ENCODE measurements around the gene INA. TPM values are rescaled to one million over a fixed set of nuclear protein-coding genes. Genes with fewer than 3 reads are reported as not detected.

The INA gene
- total RNA-seq, 5 donors from 2014 or later (not counting 1 experiment from before 2014, with no cell fraction given): not detected

DNA sequence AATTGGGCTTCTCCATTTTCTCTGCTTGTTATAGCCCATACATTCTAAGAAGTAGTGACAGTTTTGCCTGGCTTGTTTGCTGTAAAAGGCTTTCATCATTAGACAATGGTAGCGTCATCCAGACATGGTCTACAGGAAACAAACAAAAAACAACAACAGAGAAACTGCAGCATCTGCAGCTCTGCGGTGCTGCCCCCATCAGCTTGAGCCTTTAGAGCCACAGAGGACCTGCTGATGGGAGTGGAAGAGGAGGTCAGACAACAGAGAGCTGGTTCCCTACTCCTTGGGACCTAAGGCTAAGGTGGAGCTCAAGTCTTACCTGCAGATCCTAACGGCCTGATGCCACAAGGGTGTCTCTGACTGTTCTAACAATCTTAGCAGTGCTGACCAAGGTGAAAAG lies 3.1 kb downstream of the INA start:
- ChIA-PET CTCF (interaction anchor here in 1 of 2 donors (0.7 kb wide), 1 partner anchor 65 kb away, joined by 3 read pairs; no protein-coding TSS in a partner anchor), POLR2A (interaction anchor here in 1 of 2 donors (0.5 to 0.6 kb wide), 2 partner anchors 489 to 908 kb away, joined by 3 to 12 read pairs; no protein-coding TSS in a partner anchor)
- Histone ChIP-seq H3K4me3 (ENCODE audit: control insufficient read depth in 1 of 2, extremely low read depth in 1 of 2, low read length in 1 of 2) (peak overlapping the region in 1 of 2 donors; percentile 15), H3K9me3 (no peaks in the 10 kb centered on the region), H3K36me3 (ENCODE audit: control insufficient read depth in 2 of 2, extremely low read depth in 1 of 2, insufficient read depth in 1 of 2, low read length in 1 of 2) (no peaks in the 10 kb centered on the region), H3K27me3 (replicated peaks in 1 of 2; ENCODE audit: control insufficient read depth in 2 of 2, extremely low read depth in 1 of 2, insufficient read depth in 2 of 2, low read length in 1 of 2) (peaks cover 25 to 44% of the 10 kb centered on the region in 2 experiments), H3K4me1 (ENCODE audit: control insufficient read depth in 1 of 2, extremely low read depth in 1 of 2, insufficient read depth in 2 of 2, low read length in 2 of 2) (peaks cover 2 to 16% of the 10 kb centered on the region in 2 experiments), H3K27ac (ENCODE audit: low read length) (no peak overlapping the region)
- Mint-ChIP-seq H3K27me3 (peaks cover 59 to 76% of the 10 kb centered on the region in 2 donors), H3K27ac (no peak overlapping the region), H3K4me3 (no peak overlapping the region), H3K36me3 (no peaks in the 10 kb centered on the region), H3K4me1 (peaks cover 9 to 18% (median 16%) of the 10 kb centered on the region in 3 donors), H3K9me3 (peaks cover 0 to 4% (median 4%) of the 10 kb centered on the region in 3 donors)
- DNase-seq (no peak), ATAC-seq (replicated peaks in 1 of 4) (no peak)
- 88% methylated on average over 1 of the region's 3 CpGs for WGBS (ENCODE audit: insufficient coverage)

DNA sequence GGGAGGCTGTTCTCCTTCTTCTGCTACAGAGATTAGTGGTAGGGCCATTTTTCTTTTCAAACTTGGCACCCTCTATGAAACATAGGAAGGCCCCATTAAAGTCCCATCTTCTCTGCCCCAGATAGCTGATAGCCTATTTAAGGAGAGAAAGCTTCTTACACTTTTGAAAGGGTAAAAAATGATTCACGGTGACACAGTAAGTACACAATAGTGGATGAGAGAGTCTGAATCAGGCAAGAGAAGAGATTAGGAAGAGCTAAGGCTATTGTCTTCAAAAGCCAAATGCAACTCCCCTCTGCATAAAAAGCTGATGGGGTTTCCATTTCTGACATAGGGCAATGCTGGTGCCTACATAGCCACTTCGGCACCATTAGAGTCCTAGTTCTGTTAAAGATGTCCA lies 3.6 kb downstream of the INA start:
- DNase-seq (no peak), ATAC-seq (replicated peaks in 1 of 4) (no peak)
- peaks cover 0 to 4% (median 4%) of the 10 kb centered on the region in 3 donors for H3K9me3 Mint-ChIP-seq
- POLR2A ChIA-PET: interaction anchor here in 1 of 2 donors (0.5 kb wide), 1 partner anchor 909 kb away, joined by 3 read pairs; no protein-coding TSS in a partner anchor
- Histone ChIP-seq H3K36me3 (ENCODE audit: control insufficient read depth in 2 of 2, extremely low read depth in 1 of 2, insufficient read depth in 1 of 2, low read length in 1 of 2) (no peaks in the 10 kb centered on the region), H3K4me1 (ENCODE audit: control insufficient read depth in 1 of 2, extremely low read depth in 1 of 2, insufficient read depth in 2 of 2, low read length in 2 of 2) (peaks cover 2 to 16% of the 10 kb centered on the region in 2 experiments), H3K9me3 (no peaks in the 10 kb centered on the region), H3K27ac (ENCODE audit: low read length) (no peak overlapping the region), H3K27me3 (replicated peaks in 1 of 2; ENCODE audit: control insufficient read depth in 2 of 2, extremely low read depth in 1 of 2, insufficient read depth in 2 of 2, low read length in 1 of 2) (peaks cover 25 to 48% of the 10 kb centered on the region in 2 experiments), H3K4me3 (ENCODE audit: control insufficient read depth in 1 of 2, extremely low read depth in 1 of 2, low read length in 1 of 2) (no peak overlapping the region)
- H3K27ac Mint-ChIP-seq: no peak overlapping the region
- CTCF ChIA-PET: interaction anchor here in 1 of 2 donors (0.7 kb wide), 2 partner anchors 64 to 88 kb away, joined by 3 read pairs; no protein-coding TSS in a partner anchor
- H3K4me1 Mint-ChIP-seq: peaks cover 9 to 18% (median 16%) of the 10 kb centered on the region in 3 donors
- no peaks in the 10 kb centered on the region for H3K36me3 Mint-ChIP-seq
- H3K27me3 Mint-ChIP-seq: peaks cover 54 to 72% of the 10 kb centered on the region in 2 donors
- H3K4me3 Mint-ChIP-seq: no peak overlapping the region
- WGBS (ENCODE audit: insufficient coverage): 82% methylated on average over 1 of the region's 2 CpGs

DNA sequence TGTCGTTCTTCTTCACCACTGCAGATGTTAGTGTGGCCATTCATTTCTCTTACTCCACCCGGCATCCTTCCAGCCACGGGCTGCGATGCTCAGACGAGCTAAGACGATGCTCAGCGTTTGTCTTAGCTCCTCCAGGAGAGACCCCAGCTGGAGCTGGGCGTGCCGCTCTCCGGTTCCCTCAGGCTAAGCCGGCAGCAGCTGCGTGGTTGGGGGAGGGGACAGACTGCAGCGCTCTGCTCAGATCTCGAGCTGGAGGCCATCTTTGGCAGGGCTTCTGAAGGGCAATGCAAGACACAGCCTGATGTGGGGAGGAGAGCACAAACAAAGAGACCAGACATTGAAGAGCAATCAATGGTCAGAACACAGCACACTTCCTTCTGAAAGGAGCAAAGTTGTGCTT lies 4.8 kb downstream of the INA start:
- POLR2A ChIA-PET: no interaction called here
- Mint-ChIP-seq H3K36me3 (no peaks in the 10 kb centered on the region), H3K27me3 (peaks cover 55 to 70% of the 10 kb centered on the region in 2 donors), H3K4me3 (no peak overlapping the region), H3K4me1 (peaks cover 5 to 13% (median 11%) of the 10 kb centered on the region in 3 donors), H3K9me3 (peaks cover 0 to 4% (median 4%) of the 10 kb centered on the region in 3 donors), H3K27ac (no peak overlapping the region)
- Histone ChIP-seq H3K36me3 (ENCODE audit: control insufficient read depth in 2 of 2, extremely low read depth in 1 of 2, insufficient read depth in 1 of 2, low read length in 1 of 2) (no peaks in the 10 kb centered on the region), H3K27me3 (replicated peaks in 1 of 2; ENCODE audit: control insufficient read depth in 2 of 2, extremely low read depth in 1 of 2, insufficient read depth in 2 of 2, low read length in 1 of 2) (peaks cover 25 to 38% of the 10 kb centered on the region in 2 experiments), H3K4me1 (ENCODE audit: control insufficient read depth in 1 of 2, extremely low read depth in 1 of 2, insufficient read depth in 2 of 2, low read length in 2 of 2) (peaks cover 0 to 8% of the 10 kb centered on the region in 2 experiments), H3K4me3 (ENCODE audit: control insufficient read depth in 1 of 2, extremely low read depth in 1 of 2, low read length in 1 of 2) (no peak overlapping the region), H3K9me3 (no peaks in the 10 kb centered on the region), H3K27ac (ENCODE audit: low read length) (no peak overlapping the region)
- CTCF ChIA-PET: interaction anchor here in 1 of 2 donors (0.6 kb wide), 1 partner anchor 149 kb away, joined by 3 read pairs; no protein-coding TSS in a partner anchor
- DNase-seq: no peak
- WGBS (ENCODE audit: insufficient coverage): 4% methylated on average over 14 of the region's 14 CpGs
- ATAC-seq (replicated peaks in 1 of 4): no peak

DNA sequence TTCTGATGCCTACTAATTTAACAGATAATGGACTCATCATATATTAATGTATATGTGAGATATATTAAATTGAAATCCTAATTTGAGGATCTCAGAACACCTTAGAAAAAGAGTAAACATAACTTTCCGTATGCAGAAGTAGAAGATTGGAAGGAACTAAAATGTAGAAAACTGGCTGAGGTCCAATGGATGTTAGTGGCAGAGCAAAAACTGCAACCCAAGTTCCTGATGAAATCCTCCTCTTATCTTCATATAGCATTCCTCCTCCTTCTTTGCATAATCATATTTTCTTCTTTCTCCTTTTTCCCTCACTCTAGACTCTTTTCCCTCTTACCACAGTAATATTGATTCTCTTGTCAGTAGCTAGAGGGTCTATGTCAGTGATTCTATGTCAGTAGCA lies 6.0 kb downstream of the INA start:
- Histone ChIP-seq H3K27ac (ENCODE audit: low read length) (no peak overlapping the region), H3K4me1 (ENCODE audit: control insufficient read depth in 1 of 2, extremely low read depth in 1 of 2, insufficient read depth in 2 of 2, low read length in 2 of 2) (peaks cover 0 to 2% of the 10 kb centered on the region in 2 experiments), H3K4me3 (ENCODE audit: control insufficient read depth in 1 of 2, extremely low read depth in 1 of 2, low read length in 1 of 2) (no peak overlapping the region), H3K36me3 (ENCODE audit: control insufficient read depth in 2 of 2, extremely low read depth in 1 of 2, insufficient read depth in 1 of 2, low read length in 1 of 2) (no peaks in the 10 kb centered on the region), H3K9me3 (no peaks in the 10 kb centered on the region), H3K27me3 (replicated peaks in 1 of 2; ENCODE audit: control insufficient read depth in 2 of 2, extremely low read depth in 1 of 2, insufficient read depth in 2 of 2, low read length in 1 of 2) (peaks cover 24 to 29% of the 10 kb centered on the region in 2 experiments)
- CTCF ChIA-PET: no interaction called here
- WGBS (ENCODE audit: insufficient coverage): no CpG with 5 or more reads among the region's 1 CpG
- POLR2A ChIA-PET: interaction anchor here in 1 of 2 donors (0.6 kb wide), 1 partner anchor 330 kb away, joined by 6 read pairs; no protein-coding TSS in a partner anchor
- no peak for DNase-seq
- Mint-ChIP-seq H3K4me3 (no peak overlapping the region), H3K9me3 (peaks cover 0 to 4% (median 4%) of the 10 kb centered on the region in 3 donors), H3K36me3 (no peaks in the 10 kb centered on the region), H3K4me1 (peaks cover 4 to 11% (median 10%) of the 10 kb centered on the region in 3 donors), H3K27ac (no peak overlapping the region), H3K27me3 (peaks cover 59 to 75% of the 10 kb centered on the region in 2 donors)
- ATAC-seq (replicated peaks in 1 of 4): no peak

DNA sequence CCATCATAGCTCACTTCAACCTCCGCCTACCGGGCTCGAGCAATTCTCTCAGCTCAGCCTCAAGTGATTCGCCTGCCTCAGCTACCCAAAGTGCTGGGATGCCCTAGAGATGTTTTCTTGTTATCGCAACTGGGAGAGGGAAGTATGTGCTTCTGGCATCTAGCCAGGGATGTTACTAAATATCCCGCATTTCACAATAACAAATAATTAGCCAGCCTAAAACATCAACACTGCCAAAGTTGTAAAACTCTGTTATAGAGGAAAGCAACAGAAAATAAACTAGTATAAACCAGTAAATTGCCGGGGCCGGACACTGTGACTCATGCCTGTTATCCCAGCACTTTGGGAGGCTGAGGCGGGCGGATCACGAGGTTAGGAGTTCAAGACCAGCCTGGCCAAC lies 7.2 kb downstream of the INA start:
- Histone ChIP-seq H3K4me3 (ENCODE audit: control insufficient read depth in 1 of 2, extremely low read depth in 1 of 2, low read length in 1 of 2) (no peak overlapping the region), H3K27me3 (replicated peaks in 1 of 2; ENCODE audit: control insufficient read depth in 2 of 2, extremely low read depth in 1 of 2, insufficient read depth in 2 of 2, low read length in 1 of 2) (peaks cover 18 to 21% of the 10 kb centered on the region in 2 experiments), H3K4me1 (ENCODE audit: control insufficient read depth in 1 of 2, extremely low read depth in 1 of 2, insufficient read depth in 2 of 2, low read length in 2 of 2) (no peaks in the 10 kb centered on the region), H3K9me3 (no peaks in the 10 kb centered on the region), H3K27ac (ENCODE audit: low read length) (no peak overlapping the region), H3K36me3 (ENCODE audit: control insufficient read depth in 2 of 2, extremely low read depth in 1 of 2, insufficient read depth in 1 of 2, low read length in 1 of 2) (no peaks in the 10 kb centered on the region)
- Mint-ChIP-seq H3K4me1 (peaks cover 4 to 11% (median 4%) of the 10 kb centered on the region in 3 donors), H3K36me3 (no peaks in the 10 kb centered on the region), H3K4me3 (no peak overlapping the region), H3K27ac (no peak overlapping the region), H3K27me3 (peaks cover 56 to 79% of the 10 kb centered on the region in 2 donors), H3K9me3 (peaks cover 0 to under 1% (median 0%) of the 10 kb centered on the region in 3 donors)
- POLR2A ChIA-PET: no interaction called here
- 83% methylated on average over 5 of the region's 11 CpGs for WGBS (ENCODE audit: insufficient coverage)
- DNase-seq (no peak), ATAC-seq (replicated peaks in 1 of 4) (no peak)
- CTCF ChIA-PET: interaction anchor here in 1 of 2 donors (0.7 kb wide), 1 partner anchor 221 kb away, joined by 3 read pairs; no protein-coding TSS in a partner anchor

DNA sequence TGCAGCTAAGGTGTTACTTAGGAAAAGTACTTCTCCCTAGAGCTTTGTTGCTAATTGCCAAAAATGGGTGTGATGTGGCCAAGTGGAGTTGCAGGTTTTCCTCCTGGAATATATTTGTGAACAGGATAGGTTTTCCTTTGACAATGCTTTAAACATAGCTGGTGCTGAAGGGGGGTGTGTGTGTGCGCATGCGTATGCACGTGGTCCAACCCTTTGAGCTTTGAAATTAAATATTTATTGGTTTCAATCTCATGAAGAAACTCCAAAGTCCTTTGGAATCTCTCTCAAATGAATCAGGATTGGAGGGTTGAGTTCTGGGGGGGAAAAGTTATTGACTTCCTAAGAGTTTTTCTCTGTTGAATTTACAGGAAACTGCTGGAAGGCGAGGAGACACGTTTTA lies 11.1 kb downstream of the INA start:
- no CpG with 5 or more reads among the region's 5 CpGs for WGBS (ENCODE audit: insufficient coverage)
- ChIA-PET POLR2A (no interaction called here), CTCF (interaction anchor here in 1 of 2 donors (0.5 kb wide), 1 partner anchor 21 kb away, joined by 3 read pairs; no protein-coding TSS in a partner anchor)
- Mint-ChIP-seq H3K4me3 (no peak overlapping the region), H3K9me3 (no peaks in the 10 kb centered on the region), H3K27me3 (peaks cover 28 to 68% of the 10 kb centered on the region in 2 donors), H3K27ac (no peak overlapping the region), H3K36me3 (no peaks in the 10 kb centered on the region), H3K4me1 (no peaks in the 10 kb centered on the region)
- no peak for ATAC-seq (replicated peaks in 1 of 4)
- peaks cover 2 to 24% of the 10 kb centered on the region in 2 experiments for H3K27me3 ChIP-seq (replicated peaks in 1 of 2; ENCODE audit: control insufficient read depth in 2 of 2, extremely low read depth in 1 of 2, insufficient read depth in 2 of 2, low read length in 1 of 2)
- no peak overlapping the region for H3K27ac ChIP-seq (ENCODE audit: low read length)
- H3K9me3 ChIP-seq: no peaks in the 10 kb centered on the region
- DNase-seq: no peak
- no peaks in the 10 kb centered on the region for H3K4me1 ChIP-seq (ENCODE audit: control insufficient read depth in 1 of 2, extremely low read depth in 1 of 2, insufficient read depth in 2 of 2, low read length in 2 of 2)
- H3K36me3 ChIP-seq (ENCODE audit: control insufficient read depth in 2 of 2, extremely low read depth in 1 of 2, insufficient read depth in 1 of 2, low read length in 1 of 2): no peaks in the 10 kb centered on the region
- no peak overlapping the region for H3K4me3 ChIP-seq (ENCODE audit: control insufficient read depth in 1 of 2, extremely low read depth in 1 of 2, low read length in 1 of 2)
